GM10266 (cell line): Measurements from ENCODE around the gene TRPM5.
A peak's percentile ranks its signal among the peaks of the same experiment; 100 is the strongest.
"Not testable (repeated sequence)": the region's sequence is repeated elsewhere in the genome, so short reads cannot be mapped to it uniquely, and the experiment has no call there.

Experiments
- DNase-seq: peaks from one replicate; pipeline ENCODE4 v3.0.0; 2012; ENCODE audit errors: extremely low spot score
- CTCF ChIP-seq: IDR thresholded peaks from 2 replicates; pipeline ENCODE4 v1.5.1; 2012; ENCODE audit warnings: mild to moderate bottlenecking, low read depth; ENCODE audit not compliant: control insufficient read depth, insufficient read depth; ENCODE audit errors: missing control alignments

Gene TRPM5

GRCh38 chr11:2481253-2481652, 36.9 kb upstream of the TRPM5 start:
- TF ChIP-seq CTCF: no peak

GRCh38 chr11:2480874-2481220, 36.5 kb upstream of the TRPM5 start:
- TF ChIP-seq CTCF: no peak
- peak; percentile 7 for DNase-seq

More at GRCh38 chr11:2481253-2481652, 36.9 kb upstream of the TRPM5 start:
- DNase-seq: no peak

- DNase-seq: not testable (repeated sequence)
Measured at GRCh38 chr11:2480067-2480873, 36.0 kb upstream of the TRPM5 start.

- DNase-seq: no peak
- TF ChIP-seq CTCF: no peak
Measured at GRCh38 chr11:2477936-2478335, 33.6 kb upstream of the TRPM5 start.

GRCh38 chr11:2477254-2477653, 32.9 kb upstream of the TRPM5 start:
- DNase-seq: no peak
- TF ChIP-seq CTCF: no peak

GRCh38 chr11:2475136-2475918, 31.0 kb upstream of the TRPM5 start:
- no peak for TF ChIP-seq CTCF
- DNase-seq: peak; percentile 1

GRCh38 chr11:2474059-2474901, 30.0 kb upstream of the TRPM5 start:
- no peak for TF ChIP-seq CTCF
- no peak for DNase-seq
